KMS-11 (cell line): Measurements from ENCODE around the gene FZD8.

ENCODE experiments used
- H2AFZ ChIP-seq: fragments of 200-600 bp; sonication (generic); 2 replicates; pipeline ENCODE4 v1.6.1; 2016; ENCODE audit warnings: antibody characterized with exemption, mixed run types, low read depth
- H3K27ac ChIP-seq: fragments of 200-600 bp; sonication (generic); 2 replicates; pipeline ENCODE4 v1.6.1; 2016; ENCODE audit warnings: mild to moderate bottlenecking, mixed run types
- H3K27me3 ChIP-seq: fragments of 200-600 bp; sonication (generic); 2 replicates; pipeline ENCODE4 v1.6.1; 2017; ENCODE audit warnings: mild to moderate bottlenecking, low read depth, mixed run types, moderate library complexity; ENCODE audit not compliant: insufficient read depth
- H3K36me3 ChIP-seq: fragments of 200-600 bp; sonication (generic); 2 replicates; pipeline ENCODE4 v1.6.1; 2017; ENCODE audit warnings: mild to moderate bottlenecking, mixed run types; ENCODE audit not compliant: insufficient read depth
- H3K4me1 ChIP-seq: fragments of 200-600 bp; sonication (generic); 2 replicates; pipeline ENCODE4 v1.6.1; 2016; ENCODE audit warnings: mild to moderate bottlenecking, low read depth, mixed run types; ENCODE audit not compliant: poor library complexity, severe bottlenecking
- H3K4me2 ChIP-seq: fragments of 200-600 bp; sonication (generic); 2 replicates; pipeline ENCODE4 v1.7.0; 2016; ENCODE audit warnings: mild to moderate bottlenecking, mixed run types
- H3K4me3 ChIP-seq: fragments of 200-600 bp; sonication (generic); IDR thresholded peaks from 2 replicates; pipeline ENCODE4 v1.6.1; 2017; ENCODE audit warnings: low read depth, low read length, mixed read lengths; ENCODE audit not compliant: insufficient read depth
- H3K79me2 ChIP-seq: fragments of 200-600 bp; sonication (generic); 2 replicates; pipeline ENCODE4 v1.6.1; 2016; ENCODE audit warnings: low read depth, mixed run types; ENCODE audit not compliant: insufficient read depth
- H3K9ac ChIP-seq: fragments of 200-600 bp; sonication (generic); 2 replicates; pipeline ENCODE4 v1.6.1; 2016; ENCODE audit warnings: mild to moderate bottlenecking, mixed run types
- H4K20me1 ChIP-seq: fragments of 200-600 bp; sonication (generic); 2 replicates; pipeline ENCODE4 v1.6.1; 2016; ENCODE audit warnings: mild to moderate bottlenecking, mixed run types; ENCODE audit not compliant: insufficient read depth
- CTCF ChIP-seq: fragments of 200-600 bp; sonication (generic); conservative IDR thresholded peaks from 2 replicates; pipeline ENCODE4 v1.6.1; 2017; ENCODE audit warnings: low read depth, mild to moderate bottlenecking, antibody characterized with exemption, low read length, moderate library complexity, mixed read lengths

FZD8 gene

GRCh38 chr10:35633006-35633980, 8.8 kb downstream of the FZD8 start:
- Histone ChIP-seq H4K20me1 (no peaks in the 10 kb centered on the region), H3K36me3 (no peaks in the 10 kb centered on the region), H3K4me3 (no peak overlapping the region), H3K4me2 (no peak overlapping the region), H2AFZ (no peak overlapping the region), H3K27me3 (no peaks in the 10 kb centered on the region), H3K9ac (no peak overlapping the region), H3K4me1 (no peaks in the 10 kb centered on the region), H3K27ac (no peak overlapping the region), H3K79me2 (no peaks in the 10 kb centered on the region)
- TF ChIP-seq CTCF: no peak

GRCh38 chr10:35632027-35632426, 10.1 kb downstream of the FZD8 start:
- no peak for TF ChIP-seq CTCF
- Histone ChIP-seq H3K27ac (no peak overlapping the region), H3K36me3 (no peaks in the 10 kb centered on the region), H3K4me3 (no peak overlapping the region), H2AFZ (no peak overlapping the region), H3K27me3 (no peaks in the 10 kb centered on the region), H3K4me2 (no peak overlapping the region), H3K79me2 (no peaks in the 10 kb centered on the region), H3K4me1 (no peaks in the 10 kb centered on the region), H4K20me1 (no peaks in the 10 kb centered on the region), H3K9ac (no peak overlapping the region)

- no peak overlapping the region for H2AFZ ChIP-seq
- no peaks in the 10 kb centered on the region for H3K79me2 ChIP-seq
- H3K4me3 ChIP-seq: no peak overlapping the region
- no peaks in the 10 kb centered on the region for H3K27me3 ChIP-seq
- no peak overlapping the region for H3K9ac ChIP-seq
- no peak overlapping the region for H3K4me2 ChIP-seq
- TF ChIP-seq CTCF: no peak
- H3K36me3 ChIP-seq: no peaks in the 10 kb centered on the region
- H3K4me1 ChIP-seq: no peaks in the 10 kb centered on the region
- H4K20me1 ChIP-seq: no peaks in the 10 kb centered on the region
- no peak overlapping the region for H3K27ac ChIP-seq
These were observed 10.7 kb downstream of the FZD8 start for GRCh38 chr10:35631404-35631803.

GRCh38 chr10:35626971-35627507, 15.1 kb downstream of the FZD8 start:
- H3K4me3 ChIP-seq: no peak overlapping the region
- H3K4me2 ChIP-seq: no peak overlapping the region
- H3K79me2 ChIP-seq: no peaks in the 10 kb centered on the region
- no peak overlapping the region for H3K27ac ChIP-seq
- H2AFZ ChIP-seq: no peak overlapping the region
- no peaks in the 10 kb centered on the region for H3K36me3 ChIP-seq
- no peaks in the 10 kb centered on the region for H3K4me1 ChIP-seq
- H3K27me3 ChIP-seq: no peaks in the 10 kb centered on the region
- TF ChIP-seq CTCF: no peak
- no peak overlapping the region for H3K9ac ChIP-seq
- H4K20me1 ChIP-seq: no peaks in the 10 kb centered on the region
